HG03139 (cell line): ENCODE data around the gene AATF.
"Not testable (repeated sequence)": the region's sequence is repeated elsewhere in the genome, so short reads cannot be mapped to it uniquely, and the experiment has no call there.

ENCODE experiments used
- ATAC-seq: cut with Tn5 transposase; IDR thresholded peaks from one replicate; pipeline ENCODE4 v1.9.1; 2021; ENCODE audit not compliant: unreplicated experiment

Gene AATF

DNA sequence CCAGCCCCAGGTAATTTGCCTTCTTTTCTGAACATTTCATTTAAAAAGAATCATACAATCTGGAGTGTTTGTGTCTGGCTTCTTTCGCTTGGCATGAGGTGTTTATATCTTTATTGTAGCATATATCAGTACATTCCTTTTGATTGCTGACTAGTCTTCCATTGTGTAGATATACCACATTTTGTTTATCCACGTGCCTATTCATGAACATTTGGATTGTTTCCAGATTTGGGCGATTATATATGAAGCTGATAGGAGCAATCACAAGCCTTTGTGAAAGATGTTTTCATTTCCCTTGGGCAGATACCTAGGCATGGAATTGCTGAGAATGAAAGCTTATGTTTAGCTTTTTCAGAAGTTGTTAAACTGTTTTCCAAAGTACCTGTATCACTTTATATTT lies 120.3 kb downstream of the AATF start:
- no peak for ATAC-seq

DNA sequence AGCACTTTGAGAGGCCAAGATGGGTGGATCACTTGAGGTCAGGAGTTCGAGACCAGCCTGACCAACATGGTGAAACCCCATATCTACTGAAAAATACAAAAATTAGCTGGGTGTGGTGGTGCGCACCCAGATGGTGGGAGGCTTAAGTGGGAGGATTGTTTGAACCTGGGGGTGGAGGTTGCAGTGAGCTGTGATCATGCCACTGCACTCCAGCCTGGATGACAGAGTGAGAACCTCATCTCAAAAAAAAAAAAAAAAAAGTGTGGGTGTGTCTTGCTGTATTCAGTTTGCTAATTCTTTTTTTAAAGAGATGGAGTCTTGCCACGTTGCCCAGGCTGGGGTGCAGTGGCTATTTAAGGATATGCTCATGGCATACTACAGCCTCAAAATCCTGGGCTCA lies 124.7 kb downstream of the AATF start:
- ATAC-seq = not testable (repeated sequence)

DNA sequence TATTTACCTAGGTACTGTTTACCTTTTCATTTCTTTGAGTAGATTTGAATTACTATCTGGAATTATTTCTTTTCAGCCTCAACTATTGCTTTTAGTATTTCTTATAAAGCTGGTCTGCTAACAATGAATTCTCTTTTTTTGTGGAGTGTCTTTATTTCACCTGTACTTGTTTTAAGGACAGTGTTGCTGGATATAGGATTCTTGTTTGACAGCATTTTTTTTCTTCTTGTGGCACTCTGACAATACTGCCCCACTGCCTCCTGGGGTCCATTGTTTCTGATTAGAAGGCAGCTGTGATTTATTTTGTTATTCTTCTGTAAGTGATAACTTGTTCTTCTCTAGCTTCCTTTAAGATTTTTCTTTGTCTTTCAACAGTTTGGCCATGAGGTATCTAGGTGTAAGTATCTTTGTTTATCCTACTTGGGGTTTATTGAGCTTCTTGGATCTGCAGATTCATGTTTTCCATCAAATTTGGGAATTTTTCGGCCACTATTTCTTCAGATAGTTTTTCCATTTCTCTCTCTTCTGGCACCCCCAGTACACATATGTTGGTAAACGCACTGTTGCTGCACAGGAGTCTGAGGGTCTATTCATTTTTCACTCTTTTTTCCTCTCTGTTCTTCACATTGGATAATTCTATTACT lies 130.4 kb downstream of the AATF start:
- ATAC-seq = no peak

DNA sequence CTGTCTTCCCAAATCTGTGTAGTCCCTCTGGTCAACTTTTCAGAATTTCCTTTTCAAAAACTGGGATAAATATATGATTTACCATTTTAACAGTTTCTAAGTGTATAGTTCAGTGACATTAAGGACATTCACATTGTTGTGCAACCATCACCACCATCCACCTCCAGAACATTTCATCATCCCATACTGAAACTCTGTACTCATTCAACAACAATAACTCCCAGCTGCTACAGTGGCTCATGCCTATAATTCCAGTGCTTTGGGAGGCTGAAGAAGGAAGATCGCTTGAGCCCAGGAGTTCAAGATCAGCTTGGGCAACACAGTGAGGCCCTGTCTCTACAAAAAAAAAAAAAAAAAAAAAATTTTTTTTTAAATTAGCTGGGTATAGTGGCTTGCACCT lies 131.0 kb downstream of the AATF start:
- no peak for ATAC-seq

DNA sequence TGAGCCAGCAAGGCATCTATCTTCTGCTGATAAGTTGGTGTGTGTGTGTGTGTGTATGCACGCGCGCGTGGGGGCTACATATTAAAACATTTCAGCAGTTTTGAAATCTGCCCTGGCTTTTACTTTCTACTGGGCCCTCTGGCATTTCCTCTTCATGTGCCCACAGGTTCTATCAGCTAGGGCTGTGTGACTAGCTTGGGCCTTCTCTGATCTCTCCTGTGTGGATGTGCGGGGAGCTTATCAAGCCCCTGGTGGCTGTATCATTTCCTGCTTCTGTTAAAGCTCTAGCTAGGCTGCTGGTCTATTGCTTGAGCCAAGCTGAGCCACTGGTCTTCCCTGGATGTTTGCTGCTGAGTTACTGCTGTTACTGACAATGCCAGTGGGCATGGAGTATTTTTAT lies 132.5 kb downstream of the AATF start:
- ATAC-seq = no peak

DNA sequence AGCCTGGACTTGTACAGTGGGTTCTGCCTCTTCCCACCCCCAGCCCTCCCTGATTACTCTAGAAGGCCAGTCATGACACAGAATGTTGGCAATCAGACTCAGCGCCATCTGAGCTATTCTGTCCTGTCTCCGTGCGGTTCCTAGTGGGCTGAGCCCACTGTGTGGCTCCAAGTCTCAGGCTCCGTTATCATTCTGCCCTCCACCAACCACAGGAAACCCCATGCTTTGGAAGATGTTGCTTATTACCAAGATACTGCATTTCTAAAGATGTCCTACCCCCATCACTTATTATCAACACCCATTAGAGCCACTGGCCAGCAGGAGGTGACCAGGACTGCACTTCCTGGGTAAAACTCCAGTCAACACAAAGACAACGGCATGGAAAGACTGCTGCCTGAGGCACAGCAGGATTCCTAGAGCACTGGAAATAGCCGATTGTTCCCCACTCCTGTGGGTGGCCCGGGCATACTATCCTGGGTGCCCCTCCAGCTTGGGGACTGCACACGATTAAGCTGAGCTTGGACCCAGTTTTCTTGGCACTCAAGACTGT lies 133.6 kb downstream of the AATF start:
- no peak for ATAC-seq

DNA sequence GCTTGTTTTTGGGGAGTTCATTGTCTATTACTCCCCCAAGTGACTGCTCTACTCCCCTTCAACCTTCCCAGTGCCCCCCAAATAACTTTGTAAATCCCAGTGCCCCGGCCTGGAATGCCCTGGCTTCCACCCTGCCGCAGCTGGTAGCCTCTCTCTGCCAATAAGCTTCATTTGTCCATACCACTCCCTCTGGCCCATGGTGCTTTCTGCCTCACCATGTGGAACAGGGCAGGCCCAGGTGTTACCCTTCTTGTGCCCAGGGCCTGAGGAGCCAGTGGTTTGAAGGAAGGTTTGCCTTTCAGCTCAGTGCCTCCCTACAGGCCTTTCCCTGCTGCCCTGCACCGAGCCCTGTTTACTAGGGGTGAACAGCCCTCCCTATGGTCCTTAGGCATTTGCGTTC lies 134.2 kb downstream of the AATF start:
- ATAC-seq = no peak

DNA sequence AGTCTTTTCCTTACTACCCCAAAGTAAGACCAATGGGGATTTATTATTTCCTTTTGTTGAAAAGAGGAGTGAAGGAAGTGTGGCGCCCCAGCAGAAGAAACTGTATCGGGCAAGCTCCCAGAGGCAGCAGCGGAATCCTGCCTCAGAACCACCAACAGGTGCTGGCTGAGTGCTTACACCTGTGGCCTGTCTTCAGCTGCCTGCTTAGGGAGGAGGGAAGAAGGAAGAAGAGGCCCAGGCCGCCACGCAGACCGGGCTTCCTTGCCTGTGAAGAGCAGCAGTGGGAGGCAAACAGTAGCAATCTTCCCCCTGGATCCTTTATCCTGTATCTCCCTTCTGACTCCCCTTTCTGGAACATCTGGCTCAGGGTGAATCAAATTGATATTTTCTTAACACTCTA lies 134.7 kb downstream of the AATF start:
- ATAC-seq = no peak

DNA sequence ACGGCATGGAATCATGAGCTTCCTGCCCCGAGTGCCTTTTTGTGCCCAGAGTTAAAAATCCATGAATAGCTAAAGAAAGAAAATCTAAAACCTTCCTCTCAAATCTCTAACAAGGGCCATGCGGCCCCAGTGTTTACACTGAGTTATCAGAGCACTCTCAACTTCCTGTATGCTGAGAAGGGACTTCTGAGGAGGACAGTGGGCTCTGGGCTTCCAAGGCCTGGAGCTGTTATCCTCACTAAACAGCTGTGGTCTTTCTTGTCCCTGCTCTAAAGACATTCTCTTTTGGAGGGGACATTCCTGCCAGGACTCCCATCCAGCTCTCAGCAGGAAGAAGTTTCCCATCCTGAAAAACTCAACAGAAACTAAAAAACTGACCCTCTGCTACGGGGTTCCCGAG lies 135.6 kb downstream of the AATF start:
- ATAC-seq = no peak

DNA sequence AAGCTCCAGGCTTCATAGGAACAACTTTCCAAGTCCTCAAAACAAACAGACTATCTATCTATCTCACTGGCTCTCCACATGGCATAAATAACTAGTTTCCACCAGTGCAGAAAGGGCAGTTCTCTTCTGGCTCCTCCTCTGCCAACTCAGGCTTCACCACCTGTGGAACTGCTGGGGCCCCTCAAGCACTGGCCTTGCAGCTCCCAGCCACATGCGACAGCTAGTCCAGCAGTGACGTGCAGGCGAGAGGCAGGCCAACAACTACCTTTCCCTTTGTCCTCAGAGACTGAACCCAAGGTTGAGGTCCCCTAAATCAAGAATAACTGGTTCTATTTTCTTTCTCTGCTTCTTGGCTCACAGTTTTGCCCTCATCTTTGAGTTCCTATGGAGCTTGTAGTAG lies 137.6 kb downstream of the AATF start:
- ATAC-seq = no peak

DNA sequence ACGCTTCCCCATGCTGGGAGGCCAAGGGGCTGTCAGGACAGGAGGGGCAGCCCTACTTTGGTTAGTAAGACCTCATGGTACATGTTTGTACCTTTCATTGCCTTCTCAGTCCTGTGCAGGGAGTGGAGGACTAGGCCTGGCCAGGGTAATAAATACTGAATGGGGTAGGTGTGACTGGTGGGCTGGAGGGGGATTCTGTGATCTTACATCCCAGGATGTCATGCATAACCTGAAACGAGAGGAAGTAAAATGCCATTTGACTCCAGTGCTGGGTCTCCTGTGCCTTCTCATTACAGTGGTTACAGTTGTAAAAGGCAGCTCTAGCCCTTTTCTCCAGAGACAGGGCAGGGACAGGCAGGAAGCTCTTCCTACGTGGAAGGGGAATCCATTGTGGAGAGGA lies 138.2 kb downstream of the AATF start:
- no peak for ATAC-seq

DNA sequence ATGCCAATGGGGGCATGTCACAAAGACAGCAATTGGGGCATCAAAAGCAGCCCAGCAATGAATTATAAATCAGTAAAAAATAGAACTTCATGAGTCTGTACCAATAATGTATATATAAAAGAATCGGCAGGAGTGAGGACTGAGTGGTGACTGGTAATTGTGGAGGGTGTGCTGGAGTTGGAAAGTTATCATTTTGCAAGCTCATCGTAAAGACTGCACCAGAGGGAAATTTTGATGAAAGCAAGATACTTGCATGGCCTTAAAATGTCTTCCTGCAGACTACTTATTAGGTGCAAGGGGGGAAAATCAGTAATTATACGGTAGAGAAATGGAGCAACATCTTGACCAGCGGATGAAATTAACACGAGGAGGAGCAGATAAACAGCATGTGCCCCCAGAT lies 138.9 kb downstream of the AATF start:
- ATAC-seq = no peak

DNA sequence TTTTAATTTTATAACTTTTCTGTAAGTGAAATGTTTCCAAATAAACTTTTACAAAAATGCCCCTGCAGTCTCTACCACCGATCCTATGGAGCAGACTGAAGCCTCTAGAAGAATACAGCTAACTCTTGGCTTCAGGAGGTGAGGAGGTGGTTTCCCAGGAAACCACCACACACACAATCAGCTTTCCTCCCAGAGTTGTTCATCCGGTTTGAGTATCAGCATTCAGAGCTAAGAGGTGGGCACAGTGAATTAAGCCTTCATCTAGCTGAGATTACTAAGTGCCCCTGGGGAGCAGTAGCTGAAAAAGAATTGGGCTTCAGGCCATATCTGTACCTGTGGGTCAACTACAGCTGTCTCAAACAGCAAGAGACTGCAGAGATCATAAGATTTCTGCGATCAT lies 139.7 kb downstream of the AATF start:
- no peak for ATAC-seq

DNA sequence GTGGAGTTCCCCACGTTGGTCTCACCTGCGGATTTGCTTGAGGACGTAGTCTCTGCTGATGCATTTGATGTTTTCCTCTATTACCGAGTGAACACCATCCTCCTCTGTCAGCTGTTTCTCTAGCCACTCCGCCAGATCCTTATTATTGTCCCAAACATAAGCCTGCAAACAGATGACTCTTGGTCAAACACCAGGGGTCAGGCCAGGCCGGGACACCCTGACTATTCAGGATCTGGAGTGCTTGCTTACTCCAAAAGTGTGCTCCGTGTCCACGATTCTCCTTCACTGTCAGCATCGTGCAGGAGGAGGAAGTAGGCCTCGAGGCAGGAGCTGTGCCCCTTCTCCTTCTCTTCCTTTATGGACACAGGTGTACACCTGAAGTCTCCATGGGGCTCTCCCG lies 140.2 kb downstream of the AATF start:
- ATAC-seq = no peak

DNA sequence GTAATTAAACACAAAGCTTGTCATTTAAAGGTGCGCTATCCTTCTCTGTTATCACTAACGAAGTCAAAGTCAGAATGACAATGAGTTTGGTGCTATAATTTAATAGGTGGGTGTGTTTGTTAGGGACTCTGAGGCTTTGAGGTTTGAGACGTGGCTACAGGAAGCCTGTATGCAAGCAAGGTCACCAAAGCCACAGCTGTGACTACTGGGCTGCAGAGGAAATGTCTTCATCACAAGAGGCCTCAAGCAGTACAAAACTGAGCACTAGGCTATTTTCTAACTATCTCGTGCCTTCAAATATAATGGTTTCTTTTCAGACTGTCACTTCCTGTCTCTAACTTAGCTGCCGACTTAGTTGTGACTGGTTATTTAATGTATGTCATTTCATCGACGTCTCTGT lies 141.2 kb downstream of the AATF start:
- ATAC-seq = no peak

DNA sequence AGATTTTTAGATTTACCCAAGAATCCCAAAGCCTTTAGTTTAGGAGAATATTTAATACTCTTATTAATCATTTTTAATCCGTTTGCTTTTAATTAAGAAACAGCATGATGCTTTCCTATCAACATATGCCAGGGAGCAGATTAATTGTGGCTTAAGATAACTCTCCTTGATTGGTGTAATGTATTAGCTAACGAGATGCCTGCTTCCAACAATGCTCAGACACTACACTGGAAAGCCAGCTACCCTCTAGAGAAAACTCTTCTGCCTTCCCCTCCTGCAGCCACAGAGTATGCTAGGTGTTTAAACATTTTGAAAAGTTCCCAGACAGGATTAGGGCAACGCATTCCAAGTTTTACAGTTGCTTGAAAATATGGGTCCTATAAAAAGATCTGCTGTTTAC lies 142.2 kb downstream of the AATF start:
- no peak for ATAC-seq

DNA sequence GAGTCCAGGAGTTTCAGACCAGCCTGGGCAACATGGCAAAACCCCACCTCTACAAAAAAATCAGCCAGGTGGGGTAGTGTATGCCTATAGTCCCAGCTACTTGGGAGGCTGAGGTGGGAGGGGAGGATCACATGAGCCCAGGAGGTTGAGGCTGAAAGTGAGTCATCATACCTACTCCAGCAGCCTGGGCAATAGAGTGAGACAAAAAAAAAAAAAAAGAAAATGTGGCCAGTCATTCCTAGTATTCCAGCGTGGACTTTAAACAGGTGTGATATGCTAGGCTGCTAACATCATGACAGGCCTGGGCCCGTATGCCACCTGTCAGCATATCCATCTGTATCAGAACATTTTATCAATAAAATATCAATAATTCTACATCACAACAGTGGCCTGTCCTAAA lies 143.3 kb downstream of the AATF start:
- no peak for ATAC-seq

DNA sequence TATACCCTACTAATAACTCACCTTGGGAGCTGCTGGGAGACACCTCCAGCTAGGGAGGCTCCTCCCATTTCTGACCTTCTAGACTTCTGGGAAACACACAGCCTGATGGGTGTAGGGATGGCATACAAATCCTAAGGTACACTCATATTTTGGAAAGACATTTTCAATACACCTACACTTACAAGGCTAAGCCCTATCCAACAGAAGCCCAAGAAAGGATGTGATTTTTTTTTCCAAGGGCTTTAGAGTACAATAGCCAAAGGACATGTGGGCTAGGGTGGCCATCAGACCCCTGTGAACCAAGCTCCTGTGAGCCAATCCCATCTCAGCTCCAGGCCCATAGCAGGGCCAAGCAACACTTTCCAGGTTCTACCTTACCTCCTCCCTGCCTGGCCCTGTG lies 143.9 kb downstream of the AATF start:
- no peak for ATAC-seq

DNA sequence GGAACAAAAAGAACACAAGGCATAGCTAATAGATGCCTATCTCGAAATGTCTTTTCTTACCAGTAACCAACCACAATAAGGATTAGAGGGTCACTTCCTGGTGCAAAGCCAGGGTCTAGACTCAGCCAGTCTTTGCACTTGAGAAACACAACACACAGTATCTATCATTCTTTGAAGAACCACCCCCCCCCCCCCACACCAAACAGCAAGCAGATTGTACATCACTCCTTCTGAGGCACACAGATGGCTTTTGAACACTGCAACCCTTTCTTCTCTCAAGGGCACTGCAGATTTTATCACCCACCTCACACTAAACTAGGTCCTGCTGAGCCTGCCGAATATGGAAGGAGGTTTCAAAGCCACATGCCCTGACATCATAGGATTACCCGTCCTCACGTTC lies 145.6 kb downstream of the AATF start:
- no peak for ATAC-seq

DNA sequence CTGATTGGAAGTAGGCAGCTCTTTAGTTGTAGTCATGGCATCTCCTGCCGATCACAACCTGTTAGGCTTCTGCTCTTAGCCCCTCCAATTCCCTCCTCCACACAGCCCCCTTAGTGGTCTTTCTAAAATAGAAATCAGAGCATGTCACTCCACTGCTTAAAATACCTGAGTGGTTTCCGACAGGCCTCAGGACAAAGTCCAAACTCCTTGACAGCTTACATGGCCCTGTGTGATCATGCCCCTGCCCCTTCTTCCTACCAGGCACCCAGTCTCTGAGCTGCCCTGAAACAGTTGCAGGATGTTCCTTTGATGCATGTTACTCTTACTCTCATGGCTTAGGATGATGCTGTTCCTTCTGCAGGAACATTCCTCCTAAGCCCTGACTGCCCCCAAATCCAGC lies 147.3 kb downstream of the AATF start:
- no peak for ATAC-seq

DNA sequence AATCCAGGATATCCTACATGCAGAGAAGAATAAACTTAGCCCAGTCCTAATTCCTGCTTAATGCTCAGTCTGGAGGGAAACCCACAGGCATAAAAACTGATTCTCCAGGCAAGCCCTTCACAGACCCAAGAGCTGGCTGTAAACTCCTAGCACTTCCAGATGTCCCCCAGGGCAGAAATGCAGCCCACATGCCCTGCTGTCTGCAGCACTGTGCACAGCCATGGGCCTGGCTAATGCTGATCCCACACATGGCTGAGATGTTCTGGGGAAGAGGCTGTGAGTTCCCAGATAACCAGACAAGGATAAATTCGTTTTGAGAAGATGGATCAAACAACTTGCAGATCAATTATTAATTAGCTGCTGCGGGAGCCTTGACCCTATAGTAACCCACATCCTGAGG lies 148.4 kb downstream of the AATF start:
- ATAC-seq = no peak

DNA sequence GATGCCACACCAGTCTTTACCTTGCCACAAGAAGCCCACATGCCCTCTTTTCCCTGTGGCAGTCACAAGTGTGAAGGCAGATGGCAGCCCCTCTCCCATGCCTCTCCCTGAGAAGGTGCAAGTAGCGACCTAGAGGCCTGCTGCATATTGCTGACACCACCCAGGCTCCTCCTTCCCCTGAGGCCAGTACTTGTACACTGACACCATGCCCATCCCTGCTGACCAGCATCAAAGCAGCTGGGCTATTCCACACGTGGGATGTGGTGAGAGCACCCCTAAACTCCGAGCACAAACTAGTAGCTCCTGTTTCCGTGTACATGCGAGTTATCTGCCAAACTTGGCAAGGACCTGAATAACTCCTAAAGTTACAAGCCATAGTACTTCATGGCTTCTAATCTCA lies 149.4 kb downstream of the AATF start:
- ATAC-seq = no peak

DNA sequence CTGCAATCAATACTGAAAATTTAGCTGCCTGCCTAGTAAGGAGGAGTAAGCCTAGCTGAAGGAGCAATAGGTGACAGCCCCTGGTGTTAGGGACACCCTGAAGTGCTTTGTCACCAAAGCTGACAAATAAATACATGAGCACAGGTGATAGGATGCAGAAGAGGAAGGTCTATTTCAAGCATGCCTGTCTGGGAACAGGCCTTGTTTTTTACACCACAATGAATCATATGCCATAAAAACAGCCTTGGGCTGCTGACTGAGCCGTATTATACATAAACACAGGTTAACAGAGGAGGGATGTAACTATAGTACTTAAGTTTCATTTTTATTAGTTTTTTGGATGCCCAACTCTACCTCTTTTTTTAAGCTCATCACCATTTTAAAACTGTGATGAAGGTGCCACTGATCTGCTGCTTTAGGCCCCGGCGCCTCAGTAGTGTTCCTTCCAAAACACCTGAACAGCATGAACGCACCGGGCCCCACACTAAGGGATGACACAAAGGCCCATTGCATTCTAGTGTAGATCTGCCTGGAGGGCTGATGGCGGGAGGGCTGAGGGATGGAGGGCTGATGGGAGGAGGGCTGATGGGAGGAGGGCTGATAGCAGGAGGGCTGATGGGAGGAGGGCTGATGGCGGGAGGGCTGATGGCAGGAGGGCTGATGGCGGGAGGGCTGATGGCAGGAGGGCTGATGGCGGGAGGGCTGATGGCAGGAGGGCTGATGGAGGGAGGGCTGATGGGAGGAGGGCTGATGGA lies 150.3 kb downstream of the AATF start:
- no peak for ATAC-seq
